HG03442 (cell line): Measurements from ENCODE around the gene CEP63.
A peak's percentile ranks its signal among the peaks of the same experiment; 100 is the strongest.

Experiments
- ATAC-seq: cut with Tn5 transposase; IDR thresholded peaks from one replicate; pipeline ENCODE4 v1.9.1; 2021; ENCODE audit warnings: mild to moderate bottlenecking, moderate library complexity; ENCODE audit not compliant: unreplicated experiment

Gene CEP63

GRCh38 chr3:134466331-134466730, 19.5 kb upstream of the CEP63 start:
- ATAC-seq = no peak

DNA sequence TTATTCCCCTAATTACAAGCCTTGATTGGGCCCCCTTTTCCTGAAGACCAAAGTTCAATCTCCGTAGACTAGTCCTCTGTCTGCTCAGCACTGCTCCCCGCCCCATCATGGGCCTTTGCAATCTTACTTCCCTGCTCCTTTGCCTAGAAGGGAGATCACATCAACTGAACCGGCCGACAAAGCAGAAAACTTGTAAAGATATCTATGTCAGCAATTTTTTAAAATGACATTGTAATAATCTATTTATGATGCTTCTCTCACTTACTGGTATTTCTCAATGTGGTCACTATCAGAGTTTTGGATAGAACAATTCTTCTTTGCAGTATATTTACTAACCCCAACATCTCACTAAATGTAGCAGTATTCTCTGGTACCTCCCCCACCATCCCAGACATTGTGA, 17.3 kb upstream of the CEP63 start:
- no peak for ATAC-seq

DNA sequence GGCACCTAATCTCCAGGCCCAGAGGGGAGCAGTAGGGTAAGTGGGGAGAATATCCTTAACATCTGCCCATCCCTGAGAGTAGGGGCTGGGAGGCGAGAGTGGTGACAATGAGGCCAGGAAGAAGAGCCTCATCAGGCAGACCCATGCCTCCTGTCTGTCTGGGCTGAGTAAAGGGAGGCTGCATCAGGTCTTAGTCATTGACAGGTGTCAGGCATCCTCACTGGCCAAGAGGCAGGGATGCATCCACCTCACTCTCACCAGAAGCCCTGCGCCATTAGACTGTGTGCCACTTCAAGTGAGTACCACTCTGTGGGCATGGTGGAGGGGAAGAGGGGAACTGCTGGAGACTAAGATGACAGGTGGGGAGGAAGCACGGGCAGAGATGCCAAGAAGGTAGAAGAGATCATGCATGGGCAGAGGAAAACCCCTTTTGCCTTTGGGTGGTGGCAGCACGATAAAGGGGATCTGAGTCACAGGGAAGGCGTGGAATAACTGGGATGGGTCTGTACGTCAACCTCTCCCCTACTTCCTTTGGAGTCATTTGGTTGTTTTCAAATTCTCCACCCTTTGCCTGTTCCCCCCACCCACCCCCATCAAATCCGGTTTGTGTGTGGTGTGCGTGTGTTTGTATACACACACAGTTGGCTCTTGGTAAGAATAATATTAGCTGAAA, 14.2 kb upstream of the CEP63 start:
- ATAC-seq = no peak

GRCh38 chr3:134472831-134473230, 13.0 kb upstream of the CEP63 start:
- ATAC-seq = no peak

- no peak for ATAC-seq
These were observed 11.8 kb upstream of the CEP63 start for GRCh38 chr3:134473868-134474546.

GRCh38 chr3:134474956-134475355, 10.9 kb upstream of the CEP63 start:
- no peak for ATAC-seq

DNA sequence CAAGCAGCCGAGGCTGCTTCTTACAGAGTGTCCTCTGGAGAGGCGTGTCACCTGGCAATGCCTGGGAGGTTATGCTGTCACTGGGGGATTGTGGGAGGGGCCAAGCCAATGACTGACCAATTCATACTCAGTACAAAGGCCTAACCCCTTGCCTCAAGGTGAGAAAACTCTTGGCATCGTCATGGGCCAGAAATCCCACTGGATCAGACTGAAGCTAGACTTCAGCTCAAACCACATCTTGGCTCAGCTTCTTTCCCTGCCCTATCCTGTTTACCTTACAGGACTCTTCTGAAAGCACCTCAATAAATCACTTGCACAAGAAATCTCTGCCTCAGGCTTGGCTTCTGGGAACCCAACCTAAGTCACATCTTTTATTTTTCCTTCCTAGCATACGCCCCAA, 9.6 kb upstream of the CEP63 start:
- no peak for ATAC-seq

DNA sequence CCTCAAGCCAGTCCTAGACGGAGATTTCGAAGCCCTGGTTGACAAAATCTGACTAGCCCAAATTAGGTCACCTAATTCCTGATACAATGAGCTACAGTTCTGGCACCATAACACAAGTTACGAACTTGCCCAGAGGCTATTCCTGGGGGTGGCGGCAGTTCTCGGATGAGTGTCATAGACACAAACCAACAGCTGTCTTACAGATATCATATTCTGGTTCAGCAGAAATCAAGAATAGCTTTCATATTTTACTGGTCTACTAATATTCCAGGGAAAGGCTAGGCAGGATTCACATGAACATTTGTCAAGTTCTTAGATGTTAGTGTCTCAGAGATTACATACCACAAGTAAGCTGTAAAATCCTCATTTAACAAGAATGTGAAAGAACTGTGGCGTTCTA, 8.9 kb upstream of the CEP63 start:
- no peak for ATAC-seq

DNA sequence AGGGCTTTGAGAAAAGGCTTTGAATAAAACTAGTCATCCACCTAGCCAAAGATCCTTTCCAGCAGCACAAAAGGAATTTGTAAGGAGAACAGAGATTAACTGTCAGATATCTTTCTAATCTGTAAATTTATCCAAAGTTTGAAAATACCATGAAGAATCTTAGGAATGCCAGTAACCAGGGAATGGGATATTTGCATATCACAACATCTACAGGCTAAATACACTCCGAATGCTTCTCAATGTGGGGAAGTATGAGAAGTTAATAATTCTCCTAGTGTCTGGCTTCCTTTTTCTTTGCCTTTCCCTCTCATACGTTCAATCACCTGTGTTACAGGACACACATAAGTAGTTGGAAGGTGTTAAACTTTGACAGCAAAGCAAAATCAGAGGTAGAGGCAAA, 7.9 kb upstream of the CEP63 start:
- ATAC-seq = no peak

DNA sequence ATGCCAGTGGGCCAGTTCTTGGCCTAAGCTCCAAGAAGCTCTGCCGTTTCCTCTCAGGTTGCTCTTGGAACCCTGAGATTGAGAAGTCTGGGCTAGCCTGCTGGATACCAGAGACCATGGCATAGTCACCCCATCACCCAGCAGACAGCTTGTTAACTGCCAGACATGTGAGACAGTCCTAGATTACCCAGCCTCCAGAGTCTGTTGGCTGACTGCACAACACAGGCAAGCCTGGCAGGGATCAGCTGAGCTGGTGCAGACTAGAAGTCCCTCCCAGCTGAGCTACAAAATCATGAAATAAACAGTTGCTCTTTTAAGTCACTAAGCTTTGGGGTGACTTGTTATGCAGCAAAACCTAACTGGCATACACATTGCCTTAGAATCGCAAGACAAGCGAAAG, 5.3 kb upstream of the CEP63 start:
- ATAC-seq = no peak

DNA sequence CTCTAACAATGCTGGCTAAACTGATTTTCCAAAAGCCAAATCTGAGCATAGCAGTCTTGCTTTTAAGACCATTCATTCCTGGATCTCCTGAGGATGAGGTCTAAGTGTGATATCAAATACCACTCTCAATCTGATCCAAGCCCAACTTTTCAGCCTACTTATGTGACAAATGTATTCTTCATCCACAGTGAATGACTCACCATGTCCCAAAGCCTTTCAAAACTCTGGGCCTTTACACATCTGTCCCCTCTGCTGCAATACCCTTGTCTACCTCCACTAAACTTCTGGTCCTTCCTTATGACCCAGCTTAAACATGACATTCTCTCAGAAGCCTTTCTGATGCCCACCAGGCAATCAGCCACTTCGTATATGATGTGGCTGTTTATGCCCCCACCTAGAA, 4.7 kb upstream of the CEP63 start:
- no peak for ATAC-seq

- ATAC-seq = no peak
These were observed 3.2 kb upstream of the CEP63 start for GRCh38 chr3:134482622-134483021.

GRCh38 chr3:134483195-134483900, 2.5 kb upstream of the CEP63 start:
- ATAC-seq = no peak

DNA sequence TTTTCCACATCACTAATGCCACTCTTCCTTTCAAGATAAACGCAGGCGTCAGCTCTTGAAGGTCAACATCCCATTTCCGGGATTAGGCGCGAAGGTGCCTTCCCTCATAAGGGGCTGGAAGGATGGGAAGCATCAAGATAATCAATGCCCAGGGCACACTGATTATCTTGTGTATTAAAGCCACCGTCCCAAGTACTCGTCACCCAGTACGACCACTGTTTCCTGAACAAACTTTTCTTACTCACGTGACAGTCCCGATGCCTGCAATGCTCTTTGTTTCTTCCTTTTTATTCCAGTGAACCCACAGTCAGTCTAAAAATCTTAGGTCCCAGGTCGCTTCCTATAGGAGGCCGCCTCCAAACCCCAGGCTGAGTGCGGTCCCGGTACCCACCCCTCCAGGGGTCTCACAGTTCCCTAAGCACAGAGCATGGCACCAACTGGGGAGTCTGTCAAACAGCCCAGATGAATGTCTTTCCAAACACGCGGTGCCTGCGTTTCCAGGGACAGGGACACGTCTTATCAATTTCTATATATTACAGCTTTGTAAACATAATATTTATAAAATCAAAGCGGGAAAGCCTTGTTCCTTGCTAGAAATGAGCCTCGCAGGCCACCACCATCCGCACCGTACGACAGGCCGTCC, 661 bp upstream of the CEP63 start:
- peak; percentile 4 for ATAC-seq

GRCh38 chr3:134486577-134487041, 752 bp downstream of the CEP63 start:
- ATAC-seq = peak; percentile 8

DNA sequence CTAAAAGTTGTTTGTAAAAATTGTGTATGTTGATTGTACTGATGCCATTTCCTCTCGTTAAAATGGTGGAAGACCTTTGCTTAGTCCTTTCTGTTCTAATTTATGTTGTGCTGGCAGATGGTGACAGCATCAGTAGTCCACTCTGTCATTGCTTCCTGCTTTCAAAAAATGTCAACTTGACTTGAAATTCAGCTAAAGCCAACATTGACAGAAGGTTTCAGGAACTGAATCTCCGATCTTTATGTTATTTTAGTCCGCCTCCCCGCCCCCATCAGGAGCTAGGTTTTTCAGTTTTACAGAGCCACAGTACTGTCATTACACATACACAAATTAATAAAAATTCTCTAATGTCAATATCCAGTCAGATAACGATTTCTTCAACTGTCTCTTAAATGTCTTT, 1.5 kb downstream of the CEP63 start:
- ATAC-seq = no peak

DNA sequence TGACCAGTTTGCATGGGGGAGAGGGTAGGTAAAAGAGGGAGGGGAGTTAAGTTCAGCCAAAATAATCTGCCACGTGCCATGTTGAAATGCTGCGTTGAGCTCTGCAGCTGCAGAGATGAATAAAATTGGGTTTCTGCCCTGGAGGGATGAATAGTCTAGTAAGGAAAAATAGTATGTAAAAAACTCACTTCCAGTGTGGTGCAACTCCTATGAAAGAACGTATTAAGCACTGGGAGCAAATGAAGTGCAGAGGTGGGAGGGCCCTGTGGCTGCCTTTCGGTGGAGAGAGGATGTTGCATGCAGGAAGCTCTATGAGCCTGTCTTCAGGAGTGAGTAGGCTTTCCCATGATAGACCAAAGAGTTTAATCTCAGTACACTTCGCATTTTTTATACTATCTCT, 8.6 kb downstream of the CEP63 start:
- no peak for ATAC-seq

GRCh38 chr3:134495980-134496379, 10.1 kb downstream of the CEP63 start:
- ATAC-seq = no peak

DNA sequence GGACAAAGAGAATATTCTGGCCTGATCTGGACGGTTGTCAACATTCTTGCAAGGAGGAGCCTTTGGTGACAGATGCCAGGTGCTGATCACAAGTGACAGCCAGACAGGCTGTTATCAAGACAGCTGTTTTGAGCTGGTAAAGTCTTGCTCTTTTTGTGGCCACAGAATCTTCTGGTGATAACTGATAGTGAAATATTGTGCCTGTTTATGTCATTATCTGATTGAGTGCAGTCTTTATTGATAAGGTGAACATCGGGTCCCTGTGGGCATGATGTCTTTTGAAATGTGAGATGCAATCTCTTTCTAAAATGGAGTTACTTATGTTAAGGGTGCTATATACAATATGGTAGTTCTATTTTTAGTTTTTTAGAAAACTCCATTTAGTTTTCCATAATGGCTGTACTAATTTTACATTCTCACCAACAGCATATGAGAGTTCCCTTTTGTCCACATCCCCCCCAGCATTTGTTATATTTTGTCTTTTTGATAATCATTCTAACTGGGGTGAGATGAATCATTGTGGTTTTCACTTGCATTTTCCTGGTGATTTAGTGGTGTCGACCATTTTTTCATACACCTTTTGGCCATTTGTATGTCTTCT, 10.7 kb downstream of the CEP63 start:
- no peak for ATAC-seq

DNA sequence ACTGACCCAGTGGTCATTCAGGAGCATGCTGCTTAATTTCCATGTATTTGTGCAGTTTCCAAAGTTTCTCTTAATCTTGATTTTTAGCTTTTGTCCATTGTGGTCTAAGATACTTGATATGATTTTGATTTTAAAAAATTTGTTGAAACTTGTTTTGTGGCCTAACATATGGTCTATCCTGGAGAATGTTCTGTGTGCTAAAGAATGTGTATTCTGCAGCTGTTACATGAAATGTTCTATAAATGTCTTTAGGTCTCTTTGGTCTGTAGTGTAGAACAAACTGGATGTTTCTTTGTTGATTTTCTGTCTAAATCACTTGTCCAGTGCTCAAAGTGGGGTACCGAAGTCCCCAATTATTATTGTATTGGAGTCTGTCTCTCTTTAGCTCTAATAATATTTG, 17.4 kb downstream of the CEP63 start:
- ATAC-seq = no peak

GRCh38 chr3:134504132-134504531, 18.3 kb downstream of the CEP63 start:
- ATAC-seq = no peak
